ENCODE measurements around the gene FAM177A1. TPM values are rescaled to one million over a fixed set of nuclear protein-coding genes. Genes with fewer than 3 reads are reported as not detected.

The FAM177A1 gene
- polyA plus RNA-seq, 2 of the 4 experiments (the other 2 are of a cell fraction), result 76.9 to 102 TPM

DNA sequence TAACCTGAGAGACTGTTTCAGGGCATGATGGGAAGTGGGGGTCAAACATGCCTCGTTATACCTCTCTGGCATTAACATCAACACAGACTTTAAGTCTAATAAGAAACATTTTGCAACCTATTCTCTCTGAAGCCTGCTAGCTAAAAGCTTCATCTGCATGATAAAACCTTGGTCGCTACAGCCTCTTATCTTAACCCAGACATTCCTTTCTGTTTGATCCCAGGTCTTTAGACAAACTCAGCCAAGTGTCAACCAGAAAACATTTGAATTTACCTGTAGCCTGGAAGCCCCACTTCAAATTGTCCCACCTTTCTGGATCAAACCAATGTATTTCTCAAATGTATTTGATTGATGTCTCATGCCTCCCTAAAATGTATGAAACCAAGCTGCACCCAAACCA lies 66.6 kb downstream of the FAM177A1 start:
- Histone ChIP-seq H3K27ac (no peak overlapping the region), H3K4me3 (no peak overlapping the region), H3K9me3 (peaks cover 13% of the 10 kb centered on the region), H3K4me2 (no peak overlapping the region), H3K4me1 (0 out of 3 replicates have a peak, but pooled peaks cover 4% of the 10 kb centered on the region)
- ChIA-PET CTCF (interaction anchor here (1.2 kb wide), 1 partner anchor 34 kb away, joined by 3 read pairs; no protein-coding TSS in a partner anchor), POLR2A (no interaction called here)
- no peak for DNase-seq (ENCODE audit: low read depth in 1 of 2, low spot score in 1 of 2)
- WGBS (ENCODE audit: missing lambda C conversion rate), result 93% methylated on average over 2 of the region's 2 CpGs
- no peak for TF ChIP-seq POLR2A (IDR thresholded peaks at IDR 0.05; ENCODE audit: low read length)
- no peak for TF ChIP-seq HES2 (IDR thresholded peaks at IDR 0.05)
- no peak for ATAC-seq
- FAIRE-seq, result no peak

GRCh38 chr14:35113308-35113950 lies 67.4 kb downstream of the FAM177A1 start:
- H3K4me1 ChIP-seq, result 0 out of 3 replicates have a peak, but pooled peaks cover 4% of the 10 kb centered on the region
- no peak overlapping the region for H3K27ac ChIP-seq
- CTCF ChIA-PET, result interaction anchor here (0.7 to 1.3 kb wide), 3 partner anchors 33 to 300 kb away, joined by 3 read pairs; partner anchors contain the start of gene FAM177A1
- no peak for ATAC-seq
- no peak for FAIRE-seq
- H3K4me2 ChIP-seq, result no peak overlapping the region
- no peak overlapping the region for H3K4me3 ChIP-seq
- WGBS (ENCODE audit: missing lambda C conversion rate), result 94% methylated on average over 4 of the region's 4 CpGs
- DNase-seq (ENCODE audit: low read depth in 1 of 2, low spot score in 1 of 2), result no peak
- POLR2A ChIA-PET, result no interaction called here
- H3K9me3 ChIP-seq, result peaks cover 13% of the 10 kb centered on the region
- TF ChIP-seq CHD2 (IDR thresholded peaks at IDR 0.05; ENCODE audit: low read length, partially characterized antibody) (no peak), FOSB (CRISPR knock-in tag; IDR thresholded peaks at IDR 0.05) (no peak), GATA3 (IDR thresholded peaks at IDR 0.05; ENCODE audit: borderline replicate concordance) (no peak), SREBF2 (IDR thresholded peaks at IDR 0.05) (no peak), RCOR1 (IDR thresholded peaks at IDR 0.05; ENCODE audit: low read depth, low read length) (no peak), PHF8 (IDR thresholded peaks at IDR 0.05; ENCODE audit: borderline replicate concordance, low read depth) (no peak), FOSL2 (IDR thresholded peaks at IDR 0.05) (no peak), FOSL2 (CRISPR knock-in tag; IDR thresholded peaks at IDR 0.05) (no peak)
- TF ChIP-seq, protein P1, sequence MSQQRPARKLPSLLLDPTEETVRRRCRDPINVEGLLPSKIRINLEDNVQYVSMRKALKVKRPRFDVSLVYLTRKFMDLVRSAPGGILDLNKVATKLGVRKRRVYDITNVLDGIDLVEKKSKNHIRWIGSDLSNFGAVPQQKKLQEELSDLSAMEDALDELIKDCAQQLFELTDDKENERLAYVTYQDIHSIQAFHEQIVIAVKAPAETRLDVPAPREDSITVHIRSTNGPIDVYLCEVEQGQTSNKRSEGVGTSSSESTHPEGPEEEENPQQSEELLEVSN (IDR thresholded peaks at IDR 0.05; ENCODE audit: borderline replicate concordance, low read depth), result no peak

DNA sequence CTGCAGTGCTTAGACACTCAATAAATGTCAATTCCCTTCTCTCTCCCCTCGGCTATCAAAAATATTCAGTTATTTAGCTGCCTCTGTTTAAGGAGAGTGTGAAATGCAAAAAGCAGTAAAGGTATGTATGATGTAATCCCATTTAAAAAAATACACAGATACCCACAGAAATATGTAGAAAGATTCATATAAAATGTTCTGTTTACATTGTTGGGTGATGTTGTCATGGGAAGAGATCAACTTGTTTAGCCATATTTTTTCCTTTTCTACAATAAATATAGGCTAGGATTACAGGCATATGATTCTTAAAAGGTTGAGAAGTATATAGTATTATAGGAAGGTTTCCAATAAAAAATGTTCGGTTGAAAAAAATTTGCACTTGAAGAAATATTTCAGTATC lies 68.0 kb downstream of the FAM177A1 start:
- ChIA-PET POLR2A (no interaction called here), CTCF (interaction anchor here (0.8 to 1.3 kb wide), 3 partner anchors 33 to 300 kb away, joined by 3 read pairs; partner anchors contain the start of gene FAM177A1)
- FAIRE-seq, result no peak
- Histone ChIP-seq H3K9me3 (peaks cover 13% of the 10 kb centered on the region), H3K4me1 (0 out of 3 replicates have a peak, but pooled peaks cover 4% of the 10 kb centered on the region), H3K4me2 (no peak overlapping the region), H3K4me3 (no peak overlapping the region), H3K27ac (no peak overlapping the region)
- ATAC-seq, result no peak
- WGBS (ENCODE audit: missing lambda C conversion rate), result 82% methylated on average over 2 of the region's 2 CpGs
- DNase-seq (ENCODE audit: low read depth in 1 of 2, low spot score in 1 of 2), result no peak
- TF ChIP-seq JUNB (IDR thresholded peaks at IDR 0.05) (no peak), ESRRA (IDR thresholded peaks at IDR 0.05; ENCODE audit: borderline replicate concordance, low read length) (no peak), CHD2 (IDR thresholded peaks at IDR 0.05; ENCODE audit: low read length, partially characterized antibody) (no peak), RFX5 (IDR thresholded peaks at IDR 0.05) (no peak), JUN (IDR thresholded peaks at IDR 0.05) (no peak)
- TF ChIP-seq, protein P2, sequence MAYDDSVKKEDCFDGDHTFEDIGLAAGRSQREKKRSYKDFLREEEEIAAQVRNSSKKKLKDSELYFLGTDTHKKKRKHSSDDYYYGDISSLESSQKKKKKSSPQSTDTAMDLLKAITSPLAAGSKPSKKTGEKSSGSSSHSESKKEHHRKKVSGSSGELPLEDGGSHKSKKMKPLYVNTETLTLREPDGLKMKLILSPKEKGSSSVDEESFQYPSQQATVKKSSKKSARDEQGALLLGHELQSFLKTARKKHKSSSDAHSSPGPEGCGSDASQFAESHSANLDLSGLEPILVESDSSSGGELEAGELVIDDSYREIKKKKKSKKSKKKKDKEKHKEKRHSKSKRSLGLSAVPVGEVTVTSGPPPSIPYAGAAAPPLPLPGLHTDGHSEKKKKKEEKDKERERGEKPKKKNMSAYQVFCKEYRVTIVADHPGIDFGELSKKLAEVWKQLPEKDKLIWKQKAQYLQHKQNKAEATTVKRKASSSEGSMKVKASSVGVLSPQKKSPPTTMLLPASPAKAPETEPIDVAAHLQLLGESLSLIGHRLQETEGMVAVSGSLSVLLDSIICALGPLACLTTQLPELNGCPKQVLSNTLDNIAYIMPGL (CRISPR knock-in tag; IDR thresholded peaks at IDR 0.05; ENCODE audit: borderline replicate concordance), result no peak

DNA sequence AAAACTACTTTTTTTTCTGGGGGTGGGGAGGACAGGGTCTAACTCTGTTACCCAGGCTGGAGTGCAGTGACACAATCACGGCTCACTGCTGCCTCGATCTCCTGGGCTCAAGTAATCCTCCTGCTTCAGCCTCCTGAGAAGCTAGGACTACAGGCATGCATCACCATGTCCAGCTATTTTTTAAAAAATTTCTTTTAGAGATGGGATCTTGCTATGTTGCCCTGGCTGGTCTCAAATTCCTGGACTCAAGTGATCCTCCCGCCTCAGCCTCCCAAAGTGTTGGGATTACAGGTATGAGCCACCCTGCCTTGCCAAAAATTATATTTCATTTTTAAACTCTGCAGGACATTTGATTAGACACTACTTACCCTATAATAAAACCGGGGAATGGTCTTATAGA lies 70.2 kb downstream of the FAM177A1 start:
- Histone ChIP-seq H3K4me3 (no peak overlapping the region), H3K27ac (no peak overlapping the region), H3K4me2 (no peak overlapping the region), H3K4me1 (peaks cover 8% of the 10 kb centered on the region; the same call in 1 of the 3 replicates), H3K9me3 (peaks cover 11% of the 10 kb centered on the region)
- TF ChIP-seq EHMT2 (IDR thresholded peaks at IDR 0.05; ENCODE audit: low read depth) (no peak), POLR2A (IDR thresholded peaks at IDR 0.05; ENCODE audit: low read length) (no peak), RFX5 (IDR thresholded peaks at IDR 0.05) (no peak), FOXS1 (CRISPR knock-in tag; IDR thresholded peaks at IDR 0.05) (no peak), BHLHE40 (IDR thresholded peaks at IDR 0.05; ENCODE audit: low read depth, low read length) (no peak)
- 96% methylated on average over 4 of the region's 4 CpGs for WGBS (ENCODE audit: missing lambda C conversion rate)
- DNase-seq (ENCODE audit: low read depth in 1 of 2, low spot score in 1 of 2), result no peak
- ChIA-PET POLR2A (no interaction called here), CTCF (no interaction called here)
- FAIRE-seq, result no peak
- no peak for ATAC-seq
